Activated naive CD4-positive, alpha-beta T cell treated with anti-CD3 and anti-CD28 coated beads, Interleukin-2, amount 50 U/mL, for 24 hours (primary cell): ENCODE results near the gene ATF5.
A peak's percentile ranks its signal among the peaks of the same experiment; 100 is the strongest.
"Not testable (repeated sequence)": the region's sequence is repeated elsewhere in the genome, so short reads cannot be mapped to it uniquely, and the experiment has no call there.

Experiments used
- H3K27ac Mint-ChIP-seq: one replicate; pipeline ENCODE4 v1.8.0; 2021; ENCODE audit warnings: mild to moderate bottlenecking, mixed read lengths
- H3K27me3 Mint-ChIP-seq: one replicate; pipeline ENCODE4 v1.8.0; 2021; ENCODE audit warnings: mixed read lengths
- H3K36me3 Mint-ChIP-seq: one replicate; pipeline ENCODE4 v1.8.0; 2021; ENCODE audit warnings: mixed read lengths
- H3K4me1 Mint-ChIP-seq: one replicate; pipeline ENCODE4 v1.8.0; 2021; ENCODE audit warnings: mixed read lengths
- H3K4me3 Mint-ChIP-seq: one replicate; pipeline ENCODE4 v1.8.0; 2021; ENCODE audit warnings: mild to moderate bottlenecking, mixed read lengths
- H3K9me3 Mint-ChIP-seq: one replicate; pipeline ENCODE4 v1.8.0; 2021; ENCODE audit warnings: mixed read lengths

ATF5 gene

GRCh38 chr19:49926515-49926914, 2.5 kb upstream of the ATF5 start:
- Mint-ChIP-seq H3K9me3 (no peaks in the 10 kb centered on the region), H3K36me3 (peaks cover 22% of the 10 kb centered on the region), H3K4me3 (peak overlapping the region; percentile 4), H3K27ac (peak overlapping the region; percentile 30), H3K27me3 (peaks cover 1% of the 10 kb centered on the region), H3K4me1 (peaks cover 51% of the 10 kb centered on the region)

GRCh38 chr19:49927526-49928264, 1.3 kb upstream of the ATF5 start:
- Mint-ChIP-seq H3K9me3 (no peaks in the 10 kb centered on the region), H3K27me3 (peaks cover 1% of the 10 kb centered on the region), H3K36me3 (peaks cover 29% of the 10 kb centered on the region), H3K4me1 (peaks cover 54% of the 10 kb centered on the region), H3K4me3 (peak overlapping the region; percentile 95), H3K27ac (peak overlapping the region; percentile 94)

- H3K27ac Mint-ChIP-seq = peak overlapping the region; percentile 100
- H3K36me3 Mint-ChIP-seq = peaks cover 27% of the 10 kb centered on the region
Measured at GRCh38 chr19:49929611-49930482, 842 bp downstream of the ATF5 start.

GRCh38 chr19:49930483-49931011, 1.5 kb downstream of the ATF5 start:
- peaks cover 1% of the 10 kb centered on the region for H3K27me3 Mint-ChIP-seq
- H3K9me3 Mint-ChIP-seq = no peaks in the 10 kb centered on the region
- peak overlapping the region; percentile 45 for H3K4me3 Mint-ChIP-seq
- peak overlapping the region; percentile 8 for H3K27ac Mint-ChIP-seq
- H3K36me3 Mint-ChIP-seq = peaks cover 24% of the 10 kb centered on the region
- H3K4me1 Mint-ChIP-seq = peaks cover 58% of the 10 kb centered on the region

More at GRCh38 chr19:49929611-49930482, 842 bp downstream of the ATF5 start:
- Mint-ChIP-seq H3K9me3 (no peaks in the 10 kb centered on the region), H3K27me3 (peaks cover 1% of the 10 kb centered on the region), H3K4me3 (peak overlapping the region; percentile 95), H3K4me1 (peaks cover 62% of the 10 kb centered on the region)

GRCh38 chr19:49931293-49932040, 2.5 kb downstream of the ATF5 start:
- Mint-ChIP-seq H3K36me3 (peaks cover 24% of the 10 kb centered on the region), H3K9me3 (no peaks in the 10 kb centered on the region), H3K4me3 (peak overlapping the region; percentile 63), H3K4me1 (peaks cover 54% of the 10 kb centered on the region), H3K27me3 (peaks cover 1% of the 10 kb centered on the region), H3K27ac (no peak overlapping the region)

GRCh38 chr19:49932041-49932451, 3.0 kb downstream of the ATF5 start:
- H3K27me3 Mint-ChIP-seq = peaks cover 1% of the 10 kb centered on the region
- H3K9me3 Mint-ChIP-seq = no peaks in the 10 kb centered on the region
- peaks cover 50% of the 10 kb centered on the region for H3K4me1 Mint-ChIP-seq
- peaks cover 24% of the 10 kb centered on the region for H3K36me3 Mint-ChIP-seq
- no peak overlapping the region for H3K27ac Mint-ChIP-seq
- H3K4me3 Mint-ChIP-seq = peak overlapping the region; percentile 63

GRCh38 chr19:49932731-49933131, 3.7 kb downstream of the ATF5 start:
- Mint-ChIP-seq H3K4me3 (no peak overlapping the region), H3K9me3 (no peaks in the 10 kb centered on the region), H3K4me1 (peaks cover 43% of the 10 kb centered on the region), H3K36me3 (peaks cover 20% of the 10 kb centered on the region), H3K27ac (no peak overlapping the region), H3K27me3 (peaks cover 1% of the 10 kb centered on the region)

GRCh38 chr19:49933643-49934042, 4.6 kb downstream of the ATF5 start:
- Mint-ChIP-seq H3K27ac (no peak overlapping the region), H3K36me3 (peaks cover 17% of the 10 kb centered on the region)

GRCh38 chr19:49936549-49936948, 7.5 kb downstream of the ATF5 start:
- peaks cover 6% of the 10 kb centered on the region for H3K36me3 Mint-ChIP-seq
- no peaks in the 10 kb centered on the region for H3K9me3 Mint-ChIP-seq
- no peak overlapping the region for H3K4me3 Mint-ChIP-seq
- peaks cover 24% of the 10 kb centered on the region for H3K4me1 Mint-ChIP-seq
- no peaks in the 10 kb centered on the region for H3K27me3 Mint-ChIP-seq
- peak overlapping the region; percentile 3 for H3K27ac Mint-ChIP-seq

More at GRCh38 chr19:49933643-49934042, 4.6 kb downstream of the ATF5 start:
- peak overlapping the region; percentile 65 for H3K4me3 Mint-ChIP-seq
- peaks cover 1% of the 10 kb centered on the region for H3K27me3 Mint-ChIP-seq
- H3K4me1 Mint-ChIP-seq = peaks cover 39% of the 10 kb centered on the region
- H3K9me3 Mint-ChIP-seq = no peaks in the 10 kb centered on the region

- Mint-ChIP-seq H3K27me3 (no peaks in the 10 kb centered on the region), H3K36me3 (no peaks in the 10 kb centered on the region), H3K4me3 (no peak overlapping the region), H3K4me1 (peaks cover 14% of the 10 kb centered on the region), H3K9me3 (no peaks in the 10 kb centered on the region), H3K27ac (no peak overlapping the region)
Measured at GRCh38 chr19:49937750-49938381, 8.9 kb downstream of the ATF5 start.

GRCh38 chr19:49938662-49939061, 9.7 kb downstream of the ATF5 start:
- Mint-ChIP-seq H3K4me3 (no peak overlapping the region), H3K4me1 (peaks cover 6% of the 10 kb centered on the region), H3K27ac (no peak overlapping the region), H3K36me3 (no peaks in the 10 kb centered on the region), H3K27me3 (no peaks in the 10 kb centered on the region), H3K9me3 (no peaks in the 10 kb centered on the region)

- Mint-ChIP-seq H3K4me1 (peaks cover 3% of the 10 kb centered on the region), H3K27ac (no peak overlapping the region), H3K4me3 (no peak overlapping the region), H3K27me3 (no peaks in the 10 kb centered on the region), H3K36me3 (no peaks in the 10 kb centered on the region), H3K9me3 (no peaks in the 10 kb centered on the region)
Measured at GRCh38 chr19:49939721-49940481, 10.9 kb downstream of the ATF5 start.

GRCh38 chr19:49940482-49940791, 11.4 kb downstream of the ATF5 start:
- Mint-ChIP-seq H3K36me3 (no peaks in the 10 kb centered on the region), H3K4me1 (peaks cover 3% of the 10 kb centered on the region), H3K27ac (no peak overlapping the region), H3K27me3 (no peaks in the 10 kb centered on the region), H3K4me3 (no peak overlapping the region), H3K9me3 (no peaks in the 10 kb centered on the region)

GRCh38 chr19:49944567-49944966, 15.6 kb downstream of the ATF5 start:
- not testable (repeated sequence) for H3K36me3 Mint-ChIP-seq, H3K27me3 Mint-ChIP-seq, H3K4me3 Mint-ChIP-seq, H3K27ac Mint-ChIP-seq, H3K9me3 Mint-ChIP-seq, H3K4me1 Mint-ChIP-seq
